Activated effector memory CD4-positive, alpha-beta T cell treated with anti-CD3 and anti-CD28 coated beads, Interleukin-2, amount 50 U/mL, for 16 hours (primary cell): Measurements from ENCODE around the gene FHL3.
"Not testable (repeated sequence)": the region's sequence is repeated elsewhere in the genome, so short reads cannot be mapped to it uniquely, and the experiment has no call there.

Experiments
- DNase-seq: peaks from one replicate; pipeline ENCODE4 v3.0.0-alpha.2; 2020

Gene FHL3

DNA sequence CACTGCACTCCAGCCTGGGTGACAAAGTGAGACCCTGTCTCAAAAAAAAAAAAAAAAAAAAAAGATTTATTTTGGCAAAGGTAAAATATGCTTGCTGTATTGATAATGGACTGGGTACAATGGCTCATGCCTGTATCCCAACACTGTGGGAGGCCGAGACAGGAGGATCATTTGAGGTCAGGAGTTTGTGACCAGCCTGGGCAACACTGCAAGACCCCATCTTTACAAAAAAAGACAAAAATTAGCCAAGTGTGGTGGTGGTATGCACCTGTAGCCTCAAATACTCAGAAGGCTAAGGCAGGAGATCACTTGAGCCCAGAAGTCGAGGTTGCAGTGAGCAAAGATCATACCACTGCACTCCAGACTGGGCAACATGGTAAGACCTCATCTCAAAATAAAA is 21.8 kb downstream of the FHL3 start:
- DNase-seq: no peak

DNA sequence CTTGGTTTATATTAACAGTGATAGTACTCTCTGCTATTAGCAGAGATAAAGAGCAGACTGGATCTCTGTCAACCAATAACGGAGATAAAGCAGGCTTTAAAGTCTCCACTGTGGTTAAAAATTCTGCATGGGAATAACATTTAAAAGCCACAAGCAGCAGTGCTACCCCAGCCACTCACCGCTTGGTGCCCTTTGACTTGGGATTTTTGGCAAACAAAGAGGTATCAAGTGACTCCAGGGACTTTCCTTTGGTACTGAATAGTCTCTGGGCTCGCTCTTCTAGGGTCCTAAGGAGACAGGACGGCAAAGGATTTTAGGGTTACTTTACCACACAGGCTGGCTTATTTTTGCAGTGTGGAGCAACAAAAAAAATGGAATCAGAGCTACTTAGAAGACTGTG is 26.8 kb downstream of the FHL3 start:
- no peak for DNase-seq

DNA sequence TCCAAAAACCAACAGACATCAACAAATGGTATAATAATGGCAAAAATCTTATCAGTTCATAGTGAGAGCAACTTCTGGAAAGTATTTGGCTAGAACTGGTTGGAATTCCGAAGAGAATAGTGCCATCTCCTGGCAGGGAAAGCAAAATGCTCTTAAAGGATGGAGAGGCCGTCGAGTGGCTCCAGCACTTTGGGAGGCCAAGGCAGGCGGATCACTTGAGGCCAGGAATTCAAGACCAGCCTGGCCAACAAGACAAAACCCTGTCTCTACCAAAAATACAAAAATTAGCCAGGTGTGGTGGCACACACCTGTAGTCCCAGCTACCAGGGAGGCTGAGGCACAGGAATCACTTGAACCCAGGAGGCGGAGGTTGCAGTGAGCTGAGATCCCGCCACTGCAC is 30.2 kb downstream of the FHL3 start:
- DNase-seq: not testable (repeated sequence)

GRCh38 chr1:37974567-37974966 is 30.7 kb downstream of the FHL3 start:
- DNase-seq: no peak

GRCh38 chr1:37973684-37974083 is 31.6 kb downstream of the FHL3 start:
- not testable (repeated sequence) for DNase-seq

DNA sequence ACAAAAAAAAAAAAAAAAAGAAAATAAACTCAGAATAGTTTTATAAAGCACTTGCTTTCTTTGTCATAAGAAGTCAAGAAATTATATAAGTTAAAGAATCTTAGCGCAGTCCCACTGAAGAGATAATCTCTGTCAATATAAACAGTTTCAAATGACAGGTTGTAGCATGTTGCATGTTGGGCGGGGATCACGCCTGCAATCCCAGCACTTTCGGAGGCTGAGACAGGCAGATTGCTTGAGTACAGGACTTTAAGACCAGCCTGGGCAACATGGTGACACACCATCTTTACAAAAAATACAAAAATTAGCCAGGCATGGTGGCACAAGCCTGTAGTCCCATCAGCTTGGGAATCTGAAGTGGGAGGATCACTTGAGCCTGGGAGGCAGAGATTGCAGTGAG is 40.0 kb downstream of the FHL3 start:
- DNase-seq: no peak

GRCh38 chr1:37964106-37964505 is 41.2 kb downstream of the FHL3 start:
- DNase-seq: not testable (repeated sequence)

DNA sequence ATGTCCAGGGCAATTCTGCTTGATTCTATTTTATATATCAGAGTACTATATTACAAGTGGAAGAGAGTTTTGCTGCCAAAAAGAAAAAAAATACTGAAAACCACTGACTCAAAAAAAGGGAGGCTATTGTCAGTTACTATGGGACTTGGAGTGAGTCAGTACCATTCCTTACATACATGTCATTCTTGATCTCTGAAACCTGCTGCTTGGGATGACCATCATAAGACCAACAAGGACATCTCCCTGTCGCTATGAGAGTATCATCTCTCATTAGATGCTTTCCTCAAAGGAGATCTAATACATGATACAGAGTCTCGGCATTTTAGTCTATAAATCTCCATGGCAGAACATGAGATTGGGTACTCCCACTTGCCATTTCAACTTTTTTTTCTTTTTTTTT is 46.6 kb downstream of the FHL3 start:
- DNase-seq: no peak

- no peak for DNase-seq
Observed at GRCh38 chr1:37955685-37956084, 49.6 kb downstream of the FHL3 start.

- DNase-seq: no peak
Observed at GRCh38 chr1:37954316-37954971, 50.9 kb downstream of the FHL3 start.

- no peak for DNase-seq
Observed at GRCh38 chr1:37952738-37953137, 52.6 kb downstream of the FHL3 start.

- no peak for DNase-seq
Observed at GRCh38 chr1:37951783-37952624, 53.3 kb downstream of the FHL3 start.

DNA sequence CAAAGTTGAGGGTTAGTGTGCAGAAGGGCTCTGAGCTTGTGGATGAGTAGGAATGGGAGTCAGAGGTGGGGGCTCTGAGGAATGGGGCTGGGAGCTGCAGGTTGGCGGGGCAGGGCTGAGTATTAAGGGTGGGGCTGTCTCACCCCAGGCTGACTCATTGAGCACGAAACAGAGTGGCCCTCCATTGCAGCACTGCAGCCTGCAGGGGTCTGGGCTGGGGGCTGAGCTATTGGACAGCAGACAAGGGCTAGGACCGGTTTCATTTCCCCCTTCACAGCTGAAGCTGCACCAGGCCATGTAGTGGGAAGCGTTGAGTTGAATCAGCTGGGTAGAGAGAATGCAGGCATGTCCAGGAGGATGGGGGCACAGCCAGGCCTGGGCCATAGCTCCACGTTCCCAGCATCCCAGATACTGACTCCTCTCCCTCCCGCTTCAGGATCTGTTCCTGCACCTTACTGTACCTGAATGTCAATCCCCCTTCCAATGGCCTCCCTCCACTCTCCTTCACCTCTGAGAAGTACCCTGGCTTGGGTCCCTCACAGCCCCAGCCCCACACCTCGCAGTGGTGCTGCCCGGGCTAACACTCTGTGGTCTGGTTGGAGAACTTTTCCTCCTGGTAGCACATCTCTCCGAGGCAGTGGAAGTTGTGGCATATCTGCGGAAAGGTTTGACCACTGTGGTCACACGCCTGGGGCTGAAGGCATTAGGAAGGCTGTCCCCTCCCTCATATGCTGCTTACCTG is 54.1 kb downstream of the FHL3 start:
- peak; percentile 22 for DNase-seq

DNA sequence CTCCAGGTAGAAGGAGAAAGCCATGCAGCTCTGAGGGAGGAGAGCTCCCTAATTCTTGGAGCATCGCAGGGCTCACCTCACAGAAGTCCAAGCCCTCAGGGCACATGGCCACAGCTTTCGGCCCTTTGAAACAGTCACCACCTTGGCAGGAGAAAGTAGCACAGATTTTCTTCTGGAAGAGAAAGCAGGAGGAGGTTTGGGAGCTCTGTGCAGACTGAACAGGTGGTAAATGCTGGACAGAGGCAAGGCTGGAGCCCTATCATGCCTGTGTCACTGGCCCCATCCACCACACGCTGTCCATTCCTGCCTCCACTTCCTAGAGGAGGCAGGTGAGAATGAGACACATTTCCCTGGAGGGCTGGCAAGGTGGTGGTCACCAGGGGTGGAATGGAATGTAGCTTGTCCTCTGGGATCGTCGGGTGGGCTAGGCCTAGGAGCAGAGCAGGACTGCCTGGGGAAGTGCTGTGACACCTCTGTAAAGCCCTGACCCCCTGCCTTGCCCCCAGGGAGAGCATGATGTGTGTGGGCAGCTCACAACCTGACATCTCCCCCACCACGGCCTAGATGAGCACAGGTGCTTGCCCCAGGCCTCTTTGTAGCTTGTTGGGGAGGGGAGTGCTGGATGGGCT is 55.7 kb downstream of the FHL3 start:
- DNase-seq: no peak

GRCh38 chr1:37948841-37949240 is 56.5 kb downstream of the FHL3 start:
- DNase-seq: peak; percentile 25

DNA sequence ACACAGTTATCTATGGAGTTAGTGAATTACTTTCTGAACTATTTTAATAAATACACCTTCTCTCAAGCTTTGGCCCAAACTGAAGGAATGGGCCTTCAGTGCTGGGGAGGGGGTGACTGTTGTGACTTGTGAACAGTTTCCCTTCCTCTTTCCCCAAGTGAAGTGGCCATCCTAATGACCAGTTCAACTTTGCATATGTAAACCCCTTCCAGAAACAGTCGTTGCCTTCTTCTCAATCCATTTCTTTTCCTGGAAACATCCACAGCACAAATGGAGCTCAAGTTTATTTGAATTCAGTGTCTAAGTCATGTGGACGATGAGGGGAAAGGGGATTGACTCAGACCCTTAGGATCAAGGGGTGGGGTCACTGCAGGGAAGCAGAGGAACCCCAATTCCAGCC is 57.1 kb downstream of the FHL3 start:
- DNase-seq: no peak

- DNase-seq: no peak
Observed at GRCh38 chr1:37947364-37947763, 58.0 kb downstream of the FHL3 start.
